Transverse colon (tissue), 4 donors: ENCODE data around the gene FIG4. TPM values are rescaled to one million over a fixed set of nuclear protein-coding genes. Genes with fewer than 3 reads are reported as not detected.
A peak's percentile ranks its signal among the peaks of the same experiment; 100 is the strongest.

Source experiments
- DNase-seq: peaks from one replicate; pipeline ENCODE4 v3.0.0-alpha.2; 2019
- H3K27ac ChIP-seq, 4 donors: fragments of 200-600 bp; sonication (generic); 2 replicates each; pipeline ENCODE4 v1.5.1; 2016 to 2018; ENCODE audit warnings: inconsistent platforms in 4 of 4
- H3K27me3 ChIP-seq: fragments of 200-600 bp; sonication (generic); 2 replicates; pipeline ENCODE4 v1.5.1; 2017; ENCODE audit warnings: inconsistent platforms
- H3K36me3 ChIP-seq, 4 donors: fragments of 200-600 bp; sonication (generic); 2 replicates each; pipeline ENCODE4 v1.5.1; 2017 to 2019; ENCODE audit warnings: inconsistent platforms in 4 of 4
- H3K4me1 ChIP-seq, 4 donors: fragments of 200-600 bp; sonication (generic); 2 replicates each; pipeline ENCODE4 v1.5.1; 2017 to 2020; ENCODE audit warnings: inconsistent platforms in 4 of 4
- H3K4me3 ChIP-seq, 4 donors: fragments of 200-600 bp; sonication (generic); 1 replicate in 1 of 4; 2 replicates in 3 of 4; pipeline versions ENCODE4 v1.5.1 to v1.6.1; 2017 to 2019; ENCODE audit warnings: inconsistent platforms in 4 of 4
- H3K9me3 ChIP-seq, 2 donors: fragments of 200-600 bp; sonication (generic); 2 replicates each; pipeline ENCODE4 v1.5.1; 2017 to 2019; ENCODE audit warnings: inconsistent platforms in 2 of 2
- CTCF ChIP-seq, 5 experiments: fragments of 200-600 bp in 3 of 5; fragments of 450-650 bp in 2 of 5; sonication (generic) in 3 of 5; IDR thresholded peaks; 1 replicate in 2 of 5; 2 replicates in 3 of 5; pipeline ENCODE4 v1.5.1; 2016 to 2017; ENCODE audit warnings: antibody characterized with exemption in 5 of 5, inconsistent platforms in 3 of 5, mild to moderate bottlenecking in 2 of 5, moderate library complexity in 1 of 5
- EP300 ChIP-seq: sonication (generic); formaldehyde crosslinking; IDR thresholded peaks from one replicate; pipeline ENCODE4 v1.6.1; 2017; ENCODE audit warnings: antibody characterized with exemption, low read depth
- POLR2A ChIP-seq: fragments of 450-650 bp; IDR thresholded peaks from one replicate; pipeline ENCODE4 v1.6.1; 2016; ENCODE audit warnings: antibody characterized with exemption, mild to moderate bottlenecking, moderate library complexity
- POLR2AphosphoS5 ChIP-seq, 3 donors: sonication (generic); formaldehyde crosslinking; IDR thresholded peaks; one replicate each; pipeline ENCODE4 v1.6.1; 2016; ENCODE audit warnings: antibody characterized with exemption in 3 of 3
- WGBS, 2 donors: methylation state at CpG; one replicate each; pipeline ENCODE4 v1.1.5; 2018; ENCODE audit warnings: low coverage in 1 of 2; 5-methylcytosine and 5-hydroxymethylcytosine counted together
- in situ Hi-C, 4 donors: fragments of 200-750 bp; cut with MboI; loops; one replicate each; pipeline versions ENCODE4 v1.15.0 to v1.15.1; 2017; ENCODE audit warnings: low sequenced_read_pairs in 3 of 4, low pct_ligation_motif_present in 1 of 4, low pct_unique_long_range_greater_than_20kb in 1 of 4
- intact Hi-C: fragments of 100-400 bp; cut with DNase I; formaldehyde crosslinking; loops from one replicate; pipeline ENCODE4 v1.15.1; 2023; ENCODE audit warnings: low total_unique reads
- total RNA-seq, 4 donors: library from RNA; depleted of rRNA; stranded (reverse); fragments of >200 nt; gene quantifications; one replicate each; pipeline ENCODE4 v1.1.0, GENCODE V29; 2016

FIG4 gene
- total RNA-seq, 4 donors from 2014 or later = 3.7 to 21.6 (median 15.2) TPM

- Histone ChIP-seq H3K27ac (no peak overlapping the region), H3K4me1 (peaks cover 0 to 8% (median 0%) of the 10 kb centered on the region in 4 donors)
These were observed 97.6 kb downstream of the FIG4 start for GRCh38 chr6:109788687-109789086.

GRCh38 chr6:109790131-109790530 is 99.0 kb downstream of the FIG4 start:
- TF ChIP-seq CTCF (IDR thresholded peaks at IDR 0.05) (no peak), POLR2A (no peak), EP300 (no peak), POLR2AphosphoS5 (IDR thresholded peaks at IDR 0.05) (no peak)
- Histone ChIP-seq H3K27me3 (no peaks in the 10 kb centered on the region), H3K9me3 (no peaks in the 10 kb centered on the region), H3K27ac (no peak overlapping the region), H3K36me3 (peaks cover 0 to 6% (median 0%) of the 10 kb centered on the region in 4 donors), H3K4me1 (peaks cover 0 to 18% (median 5%) of the 10 kb centered on the region in 4 donors), H3K4me3 (no peak overlapping the region)
- 46 to 53% methylated on average over 1 of the region's 1 CpG for WGBS, 2 donors
- in situ Hi-C loops = no loop called here
- intact Hi-C loops = no loop called here
- DNase-seq = no peak

More at GRCh38 chr6:109788687-109789086, 97.6 kb downstream of the FIG4 start:
- no peaks in the 10 kb centered on the region for H3K9me3 ChIP-seq
- H3K4me3 ChIP-seq = no peak overlapping the region
- H3K27me3 ChIP-seq = no peaks in the 10 kb centered on the region
- WGBS, 2 donors = 78 to 96% methylated on average over 3 of the region's 3 CpGs
- no peak for DNase-seq
- intact Hi-C loops (no loop called here), in situ Hi-C loops (no loop called here)
- TF ChIP-seq EP300 = no peak
- no peak for TF ChIP-seq POLR2A
- TF ChIP-seq CTCF (IDR thresholded peaks at IDR 0.05) = no peak
- no peak for TF ChIP-seq POLR2AphosphoS5 (IDR thresholded peaks at IDR 0.05)
- peaks cover 0 to 6% (median 0%) of the 10 kb centered on the region in 4 donors for H3K36me3 ChIP-seq

GRCh38 chr6:109791301-109791700 is 100.2 kb downstream of the FIG4 start:
- intact Hi-C loops = no loop called here
- peaks cover 0 to 6% (median 0%) of the 10 kb centered on the region in 4 donors for H3K36me3 ChIP-seq
- no peak overlapping the region for H3K27ac ChIP-seq
- no peak for TF ChIP-seq CTCF (IDR thresholded peaks at IDR 0.05)
- TF ChIP-seq POLR2A = no peak
- TF ChIP-seq EP300 = no peak
- no peak for TF ChIP-seq POLR2AphosphoS5 (IDR thresholded peaks at IDR 0.05)
- no peak for DNase-seq
- 89% methylated on average over 12 of the region's 12 CpGs; no CpG with 5 or more reads in 1 of the 2 donors for WGBS, 2 donors
- no peaks in the 10 kb centered on the region for H3K9me3 ChIP-seq
- in situ Hi-C loops = no loop called here
- H3K4me3 ChIP-seq = no peak overlapping the region
- no peaks in the 10 kb centered on the region for H3K27me3 ChIP-seq
- peaks cover 0 to 18% (median 5%) of the 10 kb centered on the region in 4 donors for H3K4me1 ChIP-seq

- TF ChIP-seq EP300 (no peak), CTCF (IDR thresholded peaks at IDR 0.05) (no peak), POLR2A (no peak), POLR2AphosphoS5 (IDR thresholded peaks at IDR 0.05) (no peak)
- WGBS, 2 donors = 56 to 74% methylated on average over 1 of the region's 1 CpG
- peaks cover 0 to 18% (median 5%) of the 10 kb centered on the region in 4 donors for H3K4me1 ChIP-seq
- no peak for DNase-seq
- H3K4me3 ChIP-seq = no peak overlapping the region
- peaks cover 0 to 6% (median 0%) of the 10 kb centered on the region in 4 donors for H3K36me3 ChIP-seq
- in situ Hi-C loops = no loop called here
- no peaks in the 10 kb centered on the region for H3K9me3 ChIP-seq
- intact Hi-C loops = no loop called here
- H3K27ac ChIP-seq = peak overlapping the region; percentile 43 to 67 (median 50)
- H3K27me3 ChIP-seq = no peaks in the 10 kb centered on the region
These were observed 101.9 kb downstream of the FIG4 start for GRCh38 chr6:109793021-109793420.
